Breast epithelium (tissue), 4 donors: ENCODE measurements around the gene TMEM169. TPM values are rescaled to one million over a fixed set of nuclear protein-coding genes. Genes with fewer than 3 reads are reported as not detected.
A peak's percentile ranks its signal among the peaks of the same experiment; 100 is the strongest.
"Not testable (repeated sequence)": the region's sequence is repeated elsewhere in the genome, so short reads cannot be mapped to it uniquely, and the experiment has no call there.

Source experiments
- DNase-seq, 2 donors: peaks; one replicate each; pipeline ENCODE4 v3.0.0-alpha.2; 2019; ENCODE audit warnings: low spot score in 2 of 2
- H3K27ac ChIP-seq, 2 donors: fragments of 200-600 bp; sonication (generic) in 1 of 2; one replicate each; pipeline ENCODE4 v1.5.1; 2016 to 2019; ENCODE audit warnings: mild to moderate bottlenecking in 1 of 2
- H3K27me3 ChIP-seq, 2 donors: fragments of 200-600 bp; sonication (generic) in 1 of 2; one replicate each; pipeline versions ENCODE4 v1.5.1 to v1.6.0; 2017 to 2019; ENCODE audit warnings: control low read depth in 1 of 2, mild to moderate bottlenecking in 1 of 2
- H3K36me3 ChIP-seq: fragments of 200-600 bp; one replicate; pipeline ENCODE4 v1.5.1; 2019
- H3K4me1 ChIP-seq, 2 donors: fragments of 200-600 bp; sonication (generic); one replicate each; pipeline ENCODE4 v1.5.1; 2016 to 2019; ENCODE audit warnings: control low read depth in 1 of 2
- H3K4me3 ChIP-seq, 3 donors: fragments of 200-600 bp; sonication (generic); 1 replicate in 2 of 3; 2 replicates in 1 of 3; pipeline ENCODE4 v1.5.1; 2016 to 2019; ENCODE audit warnings: mild to moderate bottlenecking in 3 of 3, moderate library complexity in 2 of 3
- H3K9me3 ChIP-seq, 2 donors: fragments of 200-600 bp; sonication (generic) in 1 of 2; one replicate each; pipeline ENCODE4 v1.5.1; 2016 to 2019; ENCODE audit warnings: control low read depth in 1 of 2
- CTCF ChIP-seq, 3 donors: fragments of 450-650 bp; IDR thresholded peaks; one replicate each; pipeline ENCODE4 v1.5.1; 2016 to 2017; ENCODE audit warnings: antibody characterized with exemption in 3 of 3, mild to moderate bottlenecking in 3 of 3, moderate library complexity in 3 of 3
- POLR2A ChIP-seq: fragments of 450-650 bp; IDR thresholded peaks from one replicate; pipeline ENCODE4 v1.6.1; 2016; ENCODE audit warnings: antibody characterized with exemption, mild to moderate bottlenecking, moderate library complexity
- POLR2AphosphoS5 ChIP-seq, 3 donors: sonication (generic); formaldehyde crosslinking; IDR thresholded peaks; one replicate each; pipeline ENCODE4 v1.6.1; 2017; ENCODE audit warnings: antibody characterized with exemption in 3 of 3
- intact Hi-C: fragments of 100-400 bp; cut with DNase I; formaldehyde crosslinking; loops from one replicate; pipeline ENCODE4 v1.15.1; 2023; ENCODE audit warnings: low total_unique reads
- total RNA-seq, 3 donors: library from RNA; depleted of rRNA; stranded (reverse); fragments of >200 nt; gene quantifications; one replicate each; pipeline ENCODE4 v1.1.0, GENCODE V29; 2016

The TMEM169 gene
- total RNA-seq, 3 donors from 2014 or later = 0.29 to 1.3 TPM; not detected in 1

- intact Hi-C loops = no loop called here
- no peak for DNase-seq
- Histone ChIP-seq H3K4me1 (no peaks in the 10 kb centered on the region), H3K9me3 (no peaks in the 10 kb centered on the region), H3K27me3 (no peaks in the 10 kb centered on the region), H3K4me3 (no peak overlapping the region), H3K36me3 (peaks cover 14% of the 10 kb centered on the region), H3K27ac (no peak overlapping the region)
- TF ChIP-seq CTCF (IDR thresholded peaks at IDR 0.05) = no peak
- TF ChIP-seq POLR2AphosphoS5 (IDR thresholded peaks at IDR 0.05) = no peak
- TF ChIP-seq POLR2A = no peak
Measured at GRCh38 chr2:216134958-216135541, 53.3 kb downstream of the TMEM169 start.

- no peak for TF ChIP-seq POLR2AphosphoS5 (IDR thresholded peaks at IDR 0.05)
- peak in 1 of 3 donors; percentile 15 for TF ChIP-seq CTCF (IDR thresholded peaks at IDR 0.05)
Measured at GRCh38 chr2:216139884-216140283, 58.2 kb downstream of the TMEM169 start.

GRCh38 chr2:216141516-216141915 is 59.8 kb downstream of the TMEM169 start:
- intact Hi-C loops, H3K27ac ChIP-seq, H3K4me1 ChIP-seq, H3K4me3 ChIP-seq, DNase-seq, H3K9me3 ChIP-seq, H3K27me3 ChIP-seq: not testable (repeated sequence)
- H3K36me3 ChIP-seq = peaks cover 24% of the 10 kb centered on the region

More at GRCh38 chr2:216139884-216140283, 58.2 kb downstream of the TMEM169 start:
- peaks cover 24% of the 10 kb centered on the region for H3K36me3 ChIP-seq
- H3K9me3 ChIP-seq = no peaks in the 10 kb centered on the region
- no peak overlapping the region for H3K27ac ChIP-seq
- no peaks in the 10 kb centered on the region for H3K27me3 ChIP-seq
- no peak overlapping the region for H3K4me3 ChIP-seq
- no peak for DNase-seq
- no peaks in the 10 kb centered on the region for H3K4me1 ChIP-seq
- intact Hi-C loops = no loop called here

- Histone ChIP-seq H3K27me3 (no peaks in the 10 kb centered on the region), H3K9me3 (no peaks in the 10 kb centered on the region), H3K27ac (no peak overlapping the region), H3K4me3 (no peak overlapping the region), H3K4me1 (no peaks in the 10 kb centered on the region), H3K36me3 (peaks cover 25% of the 10 kb centered on the region)
- no peak for DNase-seq
- TF ChIP-seq POLR2AphosphoS5 (IDR thresholded peaks at IDR 0.05) = no peak
- TF ChIP-seq POLR2A = no peak
- no peak for TF ChIP-seq CTCF (IDR thresholded peaks at IDR 0.05)
- intact Hi-C loops = no loop called here
Measured at GRCh38 chr2:216142540-216142939, 60.8 kb downstream of the TMEM169 start.

GRCh38 chr2:216144372-216144771 is 62.7 kb downstream of the TMEM169 start:
- Histone ChIP-seq H3K36me3 (peaks cover 31% of the 10 kb centered on the region), H3K27ac (no peak overlapping the region), H3K4me3 (no peak overlapping the region), H3K4me1 (no peaks in the 10 kb centered on the region), H3K9me3 (no peaks in the 10 kb centered on the region), H3K27me3 (no peaks in the 10 kb centered on the region)
- intact Hi-C loops = no loop called here
- TF ChIP-seq POLR2AphosphoS5 (IDR thresholded peaks at IDR 0.05) (no peak), CTCF (IDR thresholded peaks at IDR 0.05) (no peak), POLR2A (no peak)
- no peak for DNase-seq

- TF ChIP-seq CTCF (IDR thresholded peaks at IDR 0.05) (no peak), POLR2AphosphoS5 (IDR thresholded peaks at IDR 0.05) (no peak), POLR2A (no peak)
Measured at GRCh38 chr2:216144857-216145256, 63.1 kb downstream of the TMEM169 start.

More at GRCh38 chr2:216144857-216145256, 63.1 kb downstream of the TMEM169 start:
- DNase-seq = no peak
- Histone ChIP-seq H3K4me3 (no peak overlapping the region), H3K36me3 (peaks cover 27% of the 10 kb centered on the region), H3K9me3 (no peaks in the 10 kb centered on the region), H3K27ac (no peak overlapping the region), H3K4me1 (no peaks in the 10 kb centered on the region), H3K27me3 (no peaks in the 10 kb centered on the region)
- intact Hi-C loops = loop anchor here (5.0 kb wide), 1 partner anchor 1882 kb away; no protein-coding TSS in a partner anchor
